ENCODE data around the gene POU5F2.

POU5F2 gene

DNA sequence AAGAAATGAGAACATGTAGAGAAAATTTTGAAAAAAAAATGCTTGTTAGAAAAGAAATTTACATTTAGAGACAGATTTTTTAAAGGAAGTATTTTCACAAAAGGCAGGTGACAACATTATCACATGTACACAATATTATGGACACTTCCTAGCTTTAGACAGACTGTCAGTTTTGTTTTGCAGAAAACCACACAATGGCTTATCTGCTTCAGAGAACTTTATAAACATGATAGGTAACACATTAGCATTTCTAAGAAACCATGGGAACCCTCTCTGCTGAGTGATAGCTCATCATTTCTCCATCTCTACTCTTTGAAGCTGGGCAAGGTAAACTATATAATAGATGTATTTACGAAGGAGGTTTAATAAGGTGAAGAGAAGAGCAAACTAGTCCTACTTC, 25.6 kb downstream of the POU5F2 start:
- DNase-seq (ENCODE audit: low spot score): no peak

DNA sequence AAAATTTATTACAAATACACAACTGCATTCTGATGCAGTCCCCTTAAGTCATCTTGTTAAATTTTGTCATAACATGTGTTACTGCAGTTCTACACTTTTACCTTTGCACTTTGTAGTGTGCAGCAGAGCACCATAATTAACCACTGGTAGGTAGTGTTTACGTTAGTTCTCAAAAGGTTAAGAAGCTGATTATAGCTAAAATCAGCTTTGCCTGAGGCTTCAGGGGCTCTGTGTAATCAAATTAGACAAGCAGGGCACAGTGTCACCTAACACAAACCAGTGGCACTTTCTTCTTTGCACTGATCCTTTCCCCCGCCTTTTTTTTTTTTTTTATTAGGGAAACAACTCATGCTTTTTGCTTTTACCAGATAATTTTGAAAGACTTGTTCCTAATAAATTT, 26.1 kb downstream of the POU5F2 start:
- no peak for DNase-seq (ENCODE audit: low spot score)

DNA sequence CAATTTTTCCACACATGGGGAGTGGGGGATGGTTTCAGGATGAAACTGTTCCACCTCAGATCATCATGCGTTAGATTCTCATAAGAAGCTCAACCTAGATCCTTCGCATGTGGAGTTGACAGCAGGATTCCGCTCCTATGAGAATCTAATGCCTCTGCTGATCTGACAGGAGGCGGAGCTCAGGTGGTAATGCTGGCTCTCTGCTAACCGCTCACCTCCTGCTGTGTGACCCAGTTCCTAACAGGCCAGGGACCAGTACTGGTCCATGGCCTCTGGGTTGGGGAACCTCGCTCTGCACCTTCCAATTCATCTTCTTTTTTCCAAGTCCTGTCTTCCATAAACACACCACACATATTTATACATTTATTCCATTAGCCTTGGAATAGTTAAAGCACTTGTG, 33.0 kb downstream of the POU5F2 start:
- DNase-seq (ENCODE audit: low spot score): no peak

DNA sequence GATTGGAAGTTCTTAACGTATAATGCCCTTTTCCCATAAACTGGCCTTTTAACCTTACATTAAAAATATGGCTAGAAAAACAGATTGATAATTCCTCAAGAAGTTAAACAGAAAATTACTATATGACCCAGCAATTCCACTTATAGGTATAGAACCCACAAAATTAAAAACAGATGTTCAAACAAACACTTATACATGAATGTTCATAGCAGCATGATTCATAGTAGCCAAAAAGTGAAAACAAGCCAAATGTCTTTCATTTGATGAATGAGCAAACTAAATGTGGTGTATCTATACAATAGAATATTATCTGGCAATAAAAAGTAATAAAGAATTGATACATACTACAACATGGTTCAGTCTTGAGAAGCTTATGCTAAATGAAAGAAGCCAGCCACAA, 35.5 kb downstream of the POU5F2 start:
- DNase-seq (ENCODE audit: low spot score): no peak

DNA sequence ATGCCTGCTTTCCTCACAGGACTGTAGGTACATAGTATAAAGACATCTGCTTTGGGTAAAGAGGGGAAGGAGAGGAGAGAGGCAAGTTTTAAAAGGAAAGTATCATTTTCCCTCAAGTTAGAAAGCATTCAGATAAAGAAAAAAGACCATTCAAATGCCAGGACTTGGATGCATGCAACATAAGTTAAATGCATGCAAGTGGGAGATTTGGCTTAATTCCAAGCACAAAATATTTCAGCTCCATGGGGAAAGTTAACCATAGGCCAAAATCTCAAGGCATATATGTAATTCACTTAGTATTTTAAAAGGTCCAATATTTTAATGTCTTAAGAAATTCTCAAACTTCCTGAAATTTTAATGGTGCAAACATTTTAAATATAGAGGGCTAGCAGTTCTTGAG, 36.4 kb downstream of the POU5F2 start:
- DNase-seq (ENCODE audit: low spot score): no peak

DNA sequence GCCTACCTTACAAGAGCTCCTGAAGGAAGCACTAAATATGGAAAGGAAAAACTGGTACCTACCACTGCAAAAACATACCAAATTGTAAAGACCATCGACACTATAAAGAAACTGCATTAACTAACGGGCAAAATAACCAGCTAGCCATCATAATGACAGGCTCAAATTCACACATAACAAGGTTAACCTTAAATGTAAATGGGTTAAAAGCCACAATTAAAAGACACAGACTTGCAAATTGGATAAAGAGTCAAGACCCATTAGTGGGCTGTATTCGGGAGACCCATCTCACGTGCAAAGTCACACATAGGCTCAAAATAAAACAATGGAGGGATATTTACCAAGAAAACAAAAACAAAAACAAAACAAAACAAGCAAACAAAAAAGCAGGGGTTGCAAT, 49.4 kb downstream of the POU5F2 start:
- DNase-seq (ENCODE audit: low spot score): no peak
